ENCODE results near the gene TNPO2.

The TNPO2 gene

DNA sequence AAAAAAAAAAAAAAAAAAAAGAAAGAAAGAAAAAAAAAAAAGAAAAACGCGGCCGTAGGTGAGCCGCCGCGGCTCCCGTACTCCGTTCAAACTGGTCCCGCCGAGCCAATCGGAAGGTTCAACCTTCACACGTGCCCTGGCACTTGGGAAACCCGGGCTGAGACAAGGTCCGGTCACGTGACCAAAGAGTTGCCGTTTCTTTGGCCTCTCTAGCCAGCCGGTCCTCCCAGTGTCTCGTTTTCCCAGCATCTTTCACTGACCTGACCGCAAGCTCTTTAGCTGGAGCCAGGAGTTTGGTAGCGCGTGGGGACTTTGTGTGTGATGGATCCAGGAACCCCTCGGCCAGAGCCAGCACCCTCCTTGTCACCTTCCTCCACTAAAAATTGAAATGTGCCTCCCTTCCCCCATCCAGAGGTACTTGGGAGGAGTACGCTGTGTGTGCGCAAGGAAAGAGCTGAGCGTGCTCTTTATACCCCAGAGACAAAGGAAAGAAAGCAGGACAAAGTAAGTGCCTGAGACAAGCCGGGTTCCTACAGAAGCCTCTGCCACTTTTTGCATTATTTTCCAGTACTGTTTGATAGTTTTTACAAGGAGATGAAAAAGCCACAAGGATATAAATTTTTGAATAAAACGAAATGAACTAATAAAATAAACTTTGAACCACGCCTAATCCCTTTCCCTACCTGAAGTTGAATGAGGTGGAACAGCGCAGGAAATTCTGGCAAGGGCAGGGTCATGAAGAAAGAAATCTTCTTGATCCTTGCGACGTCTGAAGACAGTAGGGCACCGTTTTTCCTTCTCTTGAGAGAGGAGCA is 959 bp downstream of the TNPO2 start:
- peak; percentile 99 for DNase-seq (ENCODE audit: low read depth in 1 of 2, low spot score in 1 of 2)
- H3K27ac ChIP-seq (replicated peaks), result peak overlapping the region; percentile 93
- TF ChIP-seq POLR2AphosphoS5 (IDR thresholded peaks at IDR 0.05; ENCODE audit: low read depth), result peak; percentile 57; the same call in 1 of the 2 replicates
- TF ChIP-seq REST (IDR thresholded peaks at IDR 0.05; ENCODE audit: insufficient replicate concordance, low read depth), result no peak
- TF ChIP-seq CTCF (IDR thresholded peaks at IDR 0.05; ENCODE audit: insufficient read depth, low read length), result no peak
- TF ChIP-seq SPI1 (IDR thresholded peaks at IDR 0.05; ENCODE audit: borderline replicate concordance, low read depth), result no peak
- peak; percentile 64 for TF ChIP-seq GABPA (IDR thresholded peaks at IDR 0.05; ENCODE audit: low read depth)
- H3K4me3 ChIP-seq (replicated peaks; ENCODE audit: insufficient read depth, low read length), result peak overlapping the region; percentile 88
- H3K27me3 ChIP-seq (ENCODE audit: insufficient read depth, poor library complexity, severe bottlenecking), result no peaks in the 10 kb centered on the region

DNA sequence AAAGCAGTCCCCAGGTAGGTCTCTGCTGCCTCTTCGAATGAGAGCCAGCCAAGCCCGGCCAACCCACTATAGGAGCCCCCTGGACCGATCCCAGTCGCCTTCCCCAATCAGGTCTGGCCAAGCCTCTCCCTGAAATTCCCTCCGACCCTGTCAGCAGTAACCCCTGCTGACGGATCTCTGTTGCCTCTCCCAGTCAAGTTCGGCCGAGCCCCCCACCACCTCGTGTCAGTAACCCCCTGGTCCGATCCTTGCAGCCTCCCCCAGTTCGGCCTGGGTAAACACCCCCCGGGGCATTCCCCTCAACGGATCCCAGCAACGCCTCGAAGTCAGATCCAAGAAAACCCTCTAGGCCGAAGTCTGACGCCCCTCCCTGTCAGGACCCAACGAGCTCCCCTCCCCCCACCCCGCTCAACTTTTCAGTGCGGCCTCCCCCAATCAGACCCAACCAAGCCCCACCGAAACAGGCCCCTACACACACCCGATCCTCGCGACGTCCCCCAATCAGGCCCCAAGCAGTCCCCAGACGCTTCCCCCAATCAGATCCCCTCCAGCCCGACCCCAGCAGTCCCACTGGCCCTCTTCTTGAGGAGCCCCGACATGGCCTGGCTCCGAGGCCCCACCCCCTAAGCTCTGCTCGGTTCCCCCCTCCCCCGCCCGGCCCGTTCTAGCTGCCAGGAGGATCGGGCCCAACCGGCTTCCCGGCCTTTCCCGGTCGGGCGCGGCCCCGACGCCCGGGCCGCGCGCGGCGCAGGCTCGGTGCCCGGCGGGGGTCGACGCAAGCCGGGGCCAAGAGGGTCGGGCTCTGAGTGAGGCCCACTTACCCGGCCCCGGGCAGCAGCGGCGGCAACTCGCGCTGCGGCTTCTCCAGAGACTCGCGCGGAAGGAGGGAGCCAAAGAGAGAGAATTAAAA is 1.8 kb downstream of the TNPO2 start:
- Histone ChIP-seq H3K4me3 (replicated peaks; ENCODE audit: insufficient read depth, low read length) (peak overlapping the region; percentile 88), H3K27me3 (ENCODE audit: insufficient read depth, poor library complexity, severe bottlenecking) (no peaks in the 10 kb centered on the region), H3K27ac (replicated peaks) (peak overlapping the region; percentile 93)
- TF ChIP-seq POLR2AphosphoS5 (IDR thresholded peaks at IDR 0.05; ENCODE audit: low read depth), result no peak
- no peak for TF ChIP-seq CTCF (IDR thresholded peaks at IDR 0.05; ENCODE audit: insufficient read depth, low read length)
- TF ChIP-seq GABPA (IDR thresholded peaks at IDR 0.05; ENCODE audit: low read depth), result no peak
- no peak for TF ChIP-seq REST (IDR thresholded peaks at IDR 0.05; ENCODE audit: insufficient replicate concordance, low read depth)
- no peak for TF ChIP-seq SPI1 (IDR thresholded peaks at IDR 0.05; ENCODE audit: borderline replicate concordance, low read depth)
- peak; percentile 34 to 72 for DNase-seq (ENCODE audit: low read depth in 1 of 2, low spot score in 1 of 2)

- DNase-seq (ENCODE audit: low read depth in 1 of 2, low spot score in 1 of 2), result no peak
- Histone ChIP-seq H3K4me3 (replicated peaks; ENCODE audit: insufficient read depth, low read length) (peak overlapping the region; percentile 88), H3K27me3 (ENCODE audit: insufficient read depth, poor library complexity, severe bottlenecking) (no peaks in the 10 kb centered on the region), H3K27ac (replicated peaks) (peak overlapping the region; percentile 93)
- TF ChIP-seq CTCF (IDR thresholded peaks at IDR 0.05; ENCODE audit: insufficient read depth, low read length) (no peak), GABPA (IDR thresholded peaks at IDR 0.05; ENCODE audit: low read depth) (no peak), POLR2AphosphoS5 (IDR thresholded peaks at IDR 0.05; ENCODE audit: low read depth) (no peak), REST (IDR thresholded peaks at IDR 0.05; ENCODE audit: insufficient replicate concordance, low read depth) (no peak), SPI1 (IDR thresholded peaks at IDR 0.05; ENCODE audit: borderline replicate concordance, low read depth) (no peak)
These were observed 2.7 kb downstream of the TNPO2 start for GRCh38 chr19:12720851-12721655.
